HepG2 (cell line): ENCODE data around the gene LMAN2. TPM values are rescaled to one million over a fixed set of nuclear protein-coding genes. Genes with fewer than 3 reads are reported as not detected.

Experiments
- BCL6 ChIP-seq: IDR thresholded peaks from 2 replicates; pipeline ENCODE4 v1.6.1; 2016; ENCODE audit warnings: missing genetic modification reagents, missing compliant biosample characterization
- HBP1 ChIP-seq: IDR thresholded peaks from 2 replicates; pipeline ENCODE4 v1.6.1; 2016; ENCODE audit warnings: low read depth, control low read depth
- HINFP ChIP-seq: sonication (generic); formaldehyde crosslinking; IDR thresholded peaks from 2 replicates; pipeline ENCODE4 v1.4.0; 2020; ENCODE audit warnings: low read depth, mild to moderate bottlenecking, missing genetic modification reagents
- KDM3A ChIP-seq: IDR thresholded peaks from 2 replicates; pipeline ENCODE4 v1.6.1; 2018; ENCODE audit warnings: low read depth, missing compliant biosample characterization
- KLF15 ChIP-seq: sonication (generic); formaldehyde crosslinking; IDR thresholded peaks from 2 replicates; pipeline ENCODE4 v1.8.1; 2023; ENCODE audit warnings: borderline replicate concordance, mild to moderate bottlenecking, inconsistent platforms, missing genetic modification reagents, mixed read lengths
- LBX2 ChIP-seq: sonication (generic); formaldehyde crosslinking; IDR thresholded peaks from 2 replicates; pipeline ENCODE4 v1.5.0; 2020; ENCODE audit warnings: missing genetic modification reagents, mild to moderate bottlenecking, borderline replicate concordance
- NFYB ChIP-seq: sonication (generic); formaldehyde crosslinking; IDR thresholded peaks from 2 replicates; pipeline ENCODE4 v1.4.0; 2020; ENCODE audit warnings: missing genetic modification reagents
- PAXIP1 ChIP-seq: sonication (generic); formaldehyde crosslinking; conservative IDR thresholded peaks from 2 replicates; pipeline ENCODE4 v1.4.0; 2020; ENCODE audit warnings: mild to moderate bottlenecking, missing genetic modification reagents, moderate library complexity
- POGZ ChIP-seq: sonication (generic); formaldehyde crosslinking; IDR thresholded peaks from 2 replicates; pipeline ENCODE4 v1.4.0; 2020; ENCODE audit warnings: mild to moderate bottlenecking, missing genetic modification reagents
- SALL1 ChIP-seq: sonication (generic); formaldehyde crosslinking; IDR thresholded peaks from 2 replicates; pipeline ENCODE4 v1.8.0; 2022; ENCODE audit warnings: mild to moderate bottlenecking, missing genetic modification reagents
- SPEN ChIP-seq: sonication (generic); formaldehyde crosslinking; IDR thresholded peaks from 2 replicates; pipeline ENCODE4 v1.5.1; 2020; ENCODE audit warnings: low read depth, mild to moderate bottlenecking, missing genetic modification reagents
- WIZ ChIP-seq: sonication (generic); formaldehyde crosslinking; IDR thresholded peaks from 2 replicates; pipeline ENCODE4 v1.5.1; 2020; ENCODE audit warnings: mild to moderate bottlenecking, missing genetic modification reagents
- XRCC5 ChIP-seq: fragments of 200-400 bp; formaldehyde crosslinking; optimal IDR thresholded peaks from 2 replicates; pipeline ENCODE3; 2017; ENCODE audit warnings: mild to moderate bottlenecking, low read length
- ZBTB25 ChIP-seq: IDR thresholded peaks from 2 replicates; pipeline ENCODE4 v1.6.1; 2018; ENCODE audit warnings: missing genetic modification reagents
- ZNF101 ChIP-seq: sonication (generic); formaldehyde crosslinking; IDR thresholded peaks from 2 replicates; pipeline ENCODE4 v1.4.0; 2020; ENCODE audit warnings: mild to moderate bottlenecking, low read depth, missing genetic modification reagents, borderline replicate concordance
- ZNF24 ChIP-seq: fragments of 450-650 bp; IDR thresholded peaks from 2 replicates; pipeline ENCODE4 v1.6.1; 2017; ENCODE audit warnings: antibody characterized with exemption, mild to moderate bottlenecking
- ZNF317 ChIP-seq: sonication (generic); formaldehyde crosslinking; IDR thresholded peaks from 2 replicates; pipeline ENCODE4 v1.5.0; 2020; ENCODE audit warnings: mild to moderate bottlenecking, missing genetic modification reagents
- ZNF550 ChIP-seq: sonication (generic); formaldehyde crosslinking; IDR thresholded peaks from 2 replicates; pipeline ENCODE4 v1.4.0; 2020; ENCODE audit warnings: mild to moderate bottlenecking, missing genetic modification reagents, borderline replicate concordance
- ZNF691 ChIP-seq: sonication (generic); formaldehyde crosslinking; IDR thresholded peaks from 2 replicates; pipeline ENCODE4 v1.4.0; 2020; ENCODE audit warnings: missing genetic modification reagents, low read depth, mild to moderate bottlenecking, borderline replicate concordance
- ZNF776 ChIP-seq: sonication (generic); formaldehyde crosslinking; IDR thresholded peaks from 2 replicates; pipeline ENCODE4 v1.4.0; 2020; ENCODE audit warnings: mild to moderate bottlenecking, missing genetic modification reagents
- polyA plus RNA-seq, 8 experiments: library from polyadenylated mRNA; depleted of rRNA in 3 of 8; stranded (reverse) in 7 of 8; unstranded in 1 of 8; fragments of >200 nt; fragmentation: Illumina TruSeq in 4 of 8; extraction: Trizol in 4 of 8; gene quantifications; 2 replicates each; pipeline versions ENCODE4 v1.2.1 to v1.2.3, GENCODE V29; 2011 to 2016; ENCODE audit warnings: low read depth in 4 of 8, missing spikeins in 1 of 8, mixed read lengths in 1 of 8; ENCODE audit not compliant: insufficient read depth in 1 of 8
- total RNA-seq, 5 experiments: library from RNA; depleted of rRNA; stranded (reverse); fragments of >200 nt; fragmentation: Illumina TruSeq; extraction: Trizol; gene quantifications; 2 replicates each; pipeline ENCODE4 v1.2.3, GENCODE V29; 2016; ENCODE audit warnings: low read depth in 1 of 5

The LMAN2 gene
- total and polyA plus RNA-seq, 2 of the 13 experiments (the other 11 are each of a cell fraction or from before 2014, with no cell fraction given) = 191 to 197 TPM

- TF ChIP-seq ZNF24 = no peak
- no peak for TF ChIP-seq BCL6 (CRISPR knock-in tag)
- no peak for TF ChIP-seq ZNF691 (CRISPR knock-in tag)
- TF ChIP-seq HBP1 (CRISPR knock-in tag) = no peak
- TF ChIP-seq ZBTB25 (CRISPR knock-in tag) = no peak
- no peak for TF ChIP-seq ZNF776
- TF ChIP-seq XRCC5 = peak; percentile 95
- TF ChIP-seq SPEN (CRISPR knock-in tag) = no peak
- 0 out of 2 replicates have a peak, but pooled peaks have one; percentile 30 for TF ChIP-seq KDM3A (CRISPR knock-in tag)
- TF ChIP-seq POGZ (CRISPR knock-in tag) = 0 out of 2 replicates have a peak, but pooled peaks have one; percentile 13
- no peak for TF ChIP-seq LBX2 (CRISPR knock-in tag)
- TF ChIP-seq ZNF101 (CRISPR knock-in tag) = no peak
- no peak for TF ChIP-seq HINFP (CRISPR knock-in tag)
- TF ChIP-seq ZNF550 (CRISPR knock-in tag) = no peak
- TF ChIP-seq WIZ (CRISPR knock-in tag) = no peak
- TF ChIP-seq SALL1 (CRISPR knock-in tag) = peak; percentile 51; the same call in 1 of the 2 replicates
- TF ChIP-seq ZNF317 (CRISPR knock-in tag) = no peak
- no peak for TF ChIP-seq PAXIP1 (CRISPR knock-in tag)
- no peak for TF ChIP-seq KLF15 (CRISPR knock-in tag)
- TF ChIP-seq NFYB (CRISPR knock-in tag) = no peak
Observed at GRCh38 chr5:177309351-177310191, 41.9 kb downstream of the LMAN2 start (continued).
